ENCODE data around the gene ACP2.

GRCh38 chr11:47295385-47295784, 46.8 kb upstream of the ACP2 start:
- TF ChIP-seq EZH2 (IDR thresholded peaks at IDR 0.05; ENCODE audit: borderline replicate concordance, low read length), result no peak
- no peak for TF ChIP-seq CTCF (IDR thresholded peaks at IDR 0.05; ENCODE audit: low read length)
